ENCODE results near the gene FOXL1.

FOXL1 gene

DNA sequence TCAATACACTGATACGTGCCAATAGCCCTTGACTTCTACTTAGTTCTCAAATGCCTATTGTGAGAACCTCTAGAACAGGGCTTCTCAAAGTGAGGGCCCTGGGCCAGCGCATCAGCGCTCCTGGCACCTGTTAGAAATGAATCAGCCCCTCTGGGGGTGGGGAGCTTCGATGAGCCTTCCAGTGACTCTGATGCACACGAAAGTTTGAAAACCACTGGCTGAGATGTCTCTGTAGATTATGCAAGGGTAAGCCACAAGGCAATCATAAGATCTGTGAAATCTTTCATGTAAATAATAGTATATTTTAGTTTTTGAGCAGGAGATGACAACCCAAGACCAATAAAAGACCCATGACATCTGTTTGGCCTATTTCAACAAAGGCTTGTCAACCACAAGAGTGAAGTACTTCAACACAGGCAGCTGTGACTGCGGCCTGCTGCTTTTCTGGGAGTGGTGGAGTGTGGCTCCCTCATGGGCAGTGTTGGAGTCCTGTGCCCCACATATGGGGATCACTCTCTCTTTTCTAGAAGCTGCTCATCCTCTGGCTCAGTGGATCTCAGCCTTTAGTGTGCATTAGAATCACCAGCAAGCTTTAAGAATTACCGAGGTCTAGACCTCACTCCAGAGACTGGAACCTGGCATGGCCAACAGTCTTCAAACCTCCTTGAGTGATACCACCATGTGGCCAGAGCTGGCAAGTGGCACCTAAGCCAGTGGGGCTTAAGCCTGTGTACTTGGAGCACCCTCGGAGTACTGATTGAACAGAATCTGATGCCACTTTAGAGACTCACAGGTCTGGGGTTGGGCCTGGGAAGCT lies 29.1 kb upstream of the FOXL1 start:
- DNase-seq = no peak

DNA sequence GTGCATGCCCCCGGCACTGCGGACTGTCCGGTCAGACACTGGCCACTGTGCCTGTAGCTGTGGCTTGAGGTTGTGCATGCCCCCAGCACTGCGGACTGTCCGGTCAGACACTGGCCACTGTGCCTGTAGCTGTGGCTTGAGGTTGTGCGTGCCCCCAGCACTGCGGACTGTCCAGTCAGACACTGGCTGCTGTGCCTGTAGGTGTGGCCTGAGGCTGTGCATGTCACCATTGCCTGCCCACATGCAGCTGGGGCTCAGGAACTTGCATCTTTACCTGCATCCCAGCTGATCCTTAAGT lies 28.5 kb upstream of the FOXL1 start:
- no peak for DNase-seq

DNA sequence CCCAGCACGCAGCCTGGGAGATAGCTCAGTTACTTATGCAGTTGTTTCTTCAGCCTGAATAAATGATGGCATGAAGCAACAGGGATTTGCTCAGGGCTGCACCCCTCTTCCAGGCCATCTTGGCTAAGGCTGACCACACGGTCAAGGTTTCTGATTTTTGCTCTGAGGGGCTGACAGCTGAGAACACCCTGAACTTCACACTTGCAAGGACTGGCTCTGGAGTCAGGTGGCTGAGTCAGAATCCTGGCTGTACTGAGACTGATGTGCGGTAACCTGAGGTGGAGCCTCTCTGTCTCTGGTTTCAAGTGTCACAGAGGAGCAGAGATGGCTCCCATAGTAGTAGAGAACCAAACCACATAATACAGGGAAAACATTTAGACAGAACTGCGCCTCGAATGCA lies 28.1 kb upstream of the FOXL1 start:
- DNase-seq = no peak

DNA sequence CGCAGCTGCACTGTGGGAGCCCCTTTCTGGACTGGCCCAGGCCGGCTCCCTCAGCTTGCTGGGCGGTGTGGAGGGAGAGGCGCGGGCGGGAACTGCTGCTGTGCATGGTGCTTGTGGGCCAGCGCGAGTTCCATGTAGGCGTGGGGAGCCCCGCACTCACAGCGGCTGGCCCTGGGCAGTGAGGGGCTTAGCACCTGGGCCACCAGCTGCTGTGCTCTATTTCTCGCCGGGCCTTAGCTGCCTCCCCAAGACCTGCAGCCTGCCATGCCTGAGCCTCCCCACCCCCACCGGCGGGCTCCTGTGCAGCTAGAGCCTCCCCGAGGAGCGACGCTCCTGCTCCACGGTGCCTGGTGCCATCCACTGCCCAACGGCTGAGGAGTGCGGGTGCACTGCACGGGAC lies 25.0 kb upstream of the FOXL1 start:
- DNase-seq = no peak

DNA sequence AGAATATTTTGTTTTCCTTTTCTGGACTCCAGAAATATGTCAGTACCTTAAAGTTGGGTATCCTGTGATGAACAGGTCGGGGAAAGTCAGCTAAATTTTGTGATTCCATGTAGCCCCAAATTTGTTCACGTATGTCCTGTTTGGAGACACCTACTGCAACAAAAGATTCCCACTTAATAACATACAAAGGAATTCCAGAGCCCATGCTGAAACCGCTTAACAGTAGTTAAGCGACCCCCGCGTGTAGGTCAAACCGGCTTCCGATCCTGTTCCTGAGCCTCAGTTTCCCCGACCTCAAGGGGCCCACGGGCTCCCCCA lies 23.8 kb upstream of the FOXL1 start:
- no peak for DNase-seq

DNA sequence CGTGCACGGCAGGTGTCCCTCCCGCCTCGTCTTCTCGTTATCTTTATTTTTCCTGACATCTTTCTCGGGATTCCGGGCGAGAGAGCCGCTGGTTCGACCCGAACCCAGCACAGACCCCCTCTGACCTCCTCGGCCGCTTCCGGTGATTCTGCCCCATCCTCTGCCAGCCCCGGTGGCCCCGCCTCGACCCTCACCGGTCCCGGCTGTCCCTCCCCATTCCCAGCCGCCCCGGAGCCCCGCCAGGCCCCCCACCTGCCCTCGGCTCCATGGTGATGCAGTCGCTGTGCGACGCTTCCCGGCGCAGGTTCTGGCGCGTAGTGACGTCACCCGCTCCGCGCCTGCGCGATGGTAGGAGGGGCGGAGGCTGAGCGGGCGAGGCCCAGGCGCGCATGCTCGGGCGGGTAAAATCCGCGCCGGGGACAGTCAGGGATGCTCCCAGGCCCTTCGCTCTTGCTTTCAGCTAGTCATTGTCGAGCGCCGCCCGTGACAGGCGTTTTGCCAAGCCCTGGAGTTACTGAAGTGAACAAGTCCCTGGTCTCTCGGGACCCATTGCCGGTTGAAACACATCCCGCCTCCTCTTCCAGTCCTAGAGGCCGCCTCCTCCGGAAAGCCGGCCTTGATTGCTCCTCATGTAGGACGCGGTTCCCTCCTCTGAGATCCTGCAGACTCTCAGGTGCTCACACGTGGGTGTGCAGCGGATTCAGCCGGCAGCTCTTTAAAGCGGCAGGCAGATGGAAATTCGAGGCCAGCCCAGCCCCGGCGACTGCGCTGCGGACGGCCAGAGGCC lies 23.2 kb upstream of the FOXL1 start, which contains the start of gene MTHFSD:
TSS of gene MTHFSD (minus strand) at position 319 of the 787 bp plus-strand sequence. CDS start at position 268, 51 bp downstream.
- DNase-seq = peak; percentile 96

DNA sequence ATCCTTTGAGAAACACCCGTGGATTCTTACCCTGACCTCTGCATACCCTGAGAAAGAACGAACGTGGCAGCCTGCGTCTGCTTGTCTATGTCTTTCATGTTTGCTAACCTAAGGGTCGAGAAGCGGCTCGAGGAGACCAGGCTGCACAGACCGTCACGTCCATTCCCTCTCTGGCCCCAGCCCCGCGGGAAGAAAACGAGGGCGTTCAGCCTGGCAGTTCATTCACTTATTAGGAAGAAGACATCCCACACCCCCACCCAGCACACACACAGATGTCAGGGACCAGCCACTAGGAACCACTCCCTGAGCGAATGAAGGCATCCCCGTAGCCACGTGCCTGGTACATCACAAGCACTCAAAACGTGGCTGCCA lies 22.7 kb upstream of the FOXL1 start:
- no peak for DNase-seq

DNA sequence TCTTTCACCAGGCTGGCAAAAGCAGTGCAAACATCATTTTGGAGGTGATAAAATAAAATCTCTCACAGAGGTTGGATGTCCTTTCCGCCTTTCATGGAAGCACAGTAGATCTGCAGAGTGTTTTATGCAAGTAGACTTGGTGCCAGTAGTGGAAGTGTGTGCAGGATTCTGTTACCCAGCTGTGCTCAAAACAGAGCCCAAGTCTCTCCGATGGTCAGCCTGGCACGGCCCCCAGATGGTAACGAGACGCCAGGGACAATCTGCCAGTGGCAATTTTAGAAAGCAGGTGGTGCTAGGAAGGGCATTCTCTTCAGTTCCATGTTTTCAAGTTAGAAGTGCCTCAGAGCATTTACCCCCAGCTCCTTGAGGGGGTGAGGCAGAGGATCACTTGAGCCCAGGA lies 21.8 kb upstream of the FOXL1 start:
- DNase-seq = no peak

DNA sequence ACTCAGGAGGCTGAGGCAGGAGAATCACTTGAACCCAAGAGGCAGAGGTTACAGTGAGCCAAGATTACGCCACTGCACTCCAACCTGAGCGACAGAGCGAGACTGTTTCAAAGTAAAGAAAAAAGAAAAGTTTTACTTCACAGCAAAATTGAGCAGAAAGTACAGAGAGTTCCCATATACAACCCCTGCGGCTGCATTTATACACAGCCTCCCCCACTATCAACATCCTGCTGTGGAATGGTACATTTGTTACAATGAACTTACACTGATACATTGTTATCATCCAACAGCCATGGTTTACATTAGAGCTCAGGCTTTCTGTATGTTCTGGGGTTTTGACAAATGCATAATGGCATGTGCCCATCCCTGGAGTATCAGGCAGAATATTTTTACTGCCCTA lies 20.8 kb upstream of the FOXL1 start:
- DNase-seq = no peak

DNA sequence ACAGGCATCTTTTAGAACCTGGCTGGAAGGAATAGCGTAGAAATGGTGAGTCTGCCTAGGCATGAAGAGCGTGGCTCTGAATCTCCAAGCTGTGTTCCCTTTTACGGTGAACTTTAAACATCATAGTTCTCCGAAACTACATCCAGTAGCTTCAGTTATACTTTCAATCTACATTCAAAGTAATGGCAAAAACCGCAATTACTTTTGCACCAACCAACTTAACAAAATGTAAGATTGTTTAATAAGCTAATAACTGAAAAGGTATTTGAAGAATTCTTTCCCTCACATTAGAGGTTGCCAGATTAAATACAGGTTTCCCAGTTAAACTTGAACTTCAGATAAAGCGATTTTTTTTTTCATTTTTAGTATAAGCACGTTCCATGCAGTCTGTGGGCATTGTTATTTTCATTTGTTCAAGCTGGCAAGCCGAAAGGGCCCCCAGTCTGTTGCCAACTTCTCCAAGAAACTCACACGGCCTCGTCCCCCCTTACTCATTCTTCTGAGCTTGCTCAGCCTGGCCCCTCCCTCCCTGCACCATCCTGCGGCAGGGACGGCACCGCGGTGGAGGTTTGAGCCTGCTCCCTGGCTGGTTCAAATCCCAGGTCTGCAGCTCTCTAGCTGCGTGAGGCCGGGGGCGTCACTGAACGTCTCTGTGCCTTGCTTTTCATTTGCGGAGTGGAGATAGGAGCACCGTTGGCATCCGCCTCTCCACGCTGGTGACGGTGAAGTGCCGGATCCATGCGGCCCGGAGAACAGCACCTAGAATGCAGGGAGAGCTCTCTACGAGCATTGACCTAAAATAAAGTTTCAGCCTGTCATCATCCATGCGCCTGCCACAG lies 19.8 kb upstream of the FOXL1 start:
- DNase-seq = no peak

DNA sequence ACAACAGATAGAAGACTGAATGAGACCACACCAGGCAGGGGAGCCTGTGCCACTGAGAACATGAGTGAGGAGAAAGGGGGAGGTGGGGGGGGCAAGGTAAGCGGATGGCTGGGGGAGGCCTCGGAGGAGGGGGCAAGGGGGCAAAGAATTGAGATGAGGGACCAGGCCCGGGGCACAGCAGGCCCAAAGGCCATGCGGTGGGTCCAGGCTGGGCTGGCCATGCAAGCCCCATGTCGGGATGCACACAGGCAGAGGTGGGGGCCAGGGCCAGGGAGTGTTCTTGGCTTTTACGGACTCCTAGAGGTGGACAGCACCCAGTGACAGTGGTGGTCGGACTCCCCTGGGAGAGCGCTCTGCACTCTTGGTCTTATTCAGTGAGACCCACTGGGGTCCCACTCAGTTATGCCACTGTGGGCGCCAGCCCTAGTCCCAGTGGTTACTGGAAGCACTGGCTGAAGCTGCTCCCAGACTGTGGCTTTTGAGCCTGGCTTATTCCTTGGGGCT lies 18.5 kb upstream of the FOXL1 start:
- no peak for DNase-seq

DNA sequence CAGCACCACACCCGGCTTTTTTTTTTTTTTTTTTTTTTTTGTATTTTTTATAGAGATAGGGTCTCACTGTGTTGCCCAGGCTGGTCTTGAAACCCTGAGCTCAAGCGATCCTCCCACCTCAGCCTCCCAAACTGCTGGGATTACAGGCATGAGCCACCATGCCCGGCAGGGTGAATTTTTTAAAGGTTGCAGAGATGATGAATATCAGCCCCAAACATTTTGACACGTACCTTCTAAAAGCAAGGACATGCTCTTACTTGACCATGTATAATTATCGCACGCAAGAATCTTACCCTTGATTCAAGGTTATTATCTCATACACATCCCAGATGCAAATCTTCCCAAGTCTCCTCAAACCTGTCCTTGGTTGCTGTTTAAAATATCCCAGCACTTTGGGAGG lies 16.0 kb upstream of the FOXL1 start:
- no peak for DNase-seq

DNA sequence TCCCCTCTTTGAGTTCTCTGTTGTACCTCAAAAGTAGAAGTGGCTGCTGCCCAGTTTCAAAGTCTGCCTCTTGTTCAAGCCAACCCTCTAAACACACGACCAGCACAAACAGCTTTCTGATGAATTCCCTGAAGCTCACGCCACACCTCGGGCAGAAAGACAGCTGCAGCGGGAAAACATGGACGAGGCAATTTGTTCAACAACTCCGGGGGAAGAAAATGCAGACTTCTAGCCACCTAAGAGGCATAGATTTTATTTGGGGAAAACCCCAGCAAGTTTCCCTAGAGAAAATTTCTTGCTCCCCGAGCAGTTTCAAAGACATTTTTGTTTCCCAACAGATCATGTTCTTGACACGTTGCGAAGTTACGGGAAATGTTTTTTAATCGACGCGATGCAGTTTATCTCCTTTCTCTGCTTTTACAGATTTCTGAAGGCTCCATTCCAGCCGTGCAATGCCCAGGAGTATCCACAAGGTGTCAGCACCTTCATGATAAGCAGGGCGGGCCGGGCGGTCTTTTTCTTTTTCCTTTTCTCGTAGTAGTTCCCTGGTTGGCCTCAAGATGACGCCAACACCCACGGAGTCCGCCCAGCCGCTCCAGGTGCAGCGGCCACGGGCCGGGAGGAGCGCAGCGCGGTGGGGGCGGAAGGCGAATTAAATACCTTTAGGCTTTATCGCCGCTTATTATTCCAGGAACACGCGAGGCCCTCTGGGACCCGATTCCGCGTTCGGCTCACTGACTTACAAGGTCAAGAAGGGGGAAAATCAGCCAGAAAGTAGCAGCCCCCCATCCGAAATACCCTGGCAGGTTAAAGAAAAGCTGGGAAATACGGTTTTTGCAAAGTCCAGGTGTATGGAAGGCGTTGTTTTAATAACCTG lies 14.6 kb upstream of the FOXL1 start:
- DNase-seq = peak; percentile 87

DNA sequence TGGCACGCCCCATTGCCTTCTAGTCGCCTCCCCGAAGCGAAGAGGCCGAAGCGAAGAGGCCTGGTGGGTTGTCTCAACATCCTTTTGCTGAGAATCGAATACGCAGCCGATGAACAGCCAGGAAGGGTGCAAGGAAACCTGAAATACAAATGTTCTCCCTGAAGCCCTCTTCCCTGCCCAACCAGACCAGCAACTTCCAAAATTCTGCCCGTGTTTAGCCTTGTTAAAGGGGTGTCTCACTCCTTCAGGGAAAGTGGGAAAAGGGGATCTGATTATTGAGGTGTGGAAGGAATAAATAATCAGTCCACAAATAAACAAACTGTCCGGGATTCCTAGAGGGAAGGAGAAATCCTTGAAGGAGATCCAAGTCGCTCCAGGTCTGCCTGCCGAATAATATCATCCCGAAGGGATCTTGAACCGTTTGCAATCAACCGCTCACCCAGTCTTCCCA lies 13.1 kb upstream of the FOXL1 start:
- DNase-seq = no peak

DNA sequence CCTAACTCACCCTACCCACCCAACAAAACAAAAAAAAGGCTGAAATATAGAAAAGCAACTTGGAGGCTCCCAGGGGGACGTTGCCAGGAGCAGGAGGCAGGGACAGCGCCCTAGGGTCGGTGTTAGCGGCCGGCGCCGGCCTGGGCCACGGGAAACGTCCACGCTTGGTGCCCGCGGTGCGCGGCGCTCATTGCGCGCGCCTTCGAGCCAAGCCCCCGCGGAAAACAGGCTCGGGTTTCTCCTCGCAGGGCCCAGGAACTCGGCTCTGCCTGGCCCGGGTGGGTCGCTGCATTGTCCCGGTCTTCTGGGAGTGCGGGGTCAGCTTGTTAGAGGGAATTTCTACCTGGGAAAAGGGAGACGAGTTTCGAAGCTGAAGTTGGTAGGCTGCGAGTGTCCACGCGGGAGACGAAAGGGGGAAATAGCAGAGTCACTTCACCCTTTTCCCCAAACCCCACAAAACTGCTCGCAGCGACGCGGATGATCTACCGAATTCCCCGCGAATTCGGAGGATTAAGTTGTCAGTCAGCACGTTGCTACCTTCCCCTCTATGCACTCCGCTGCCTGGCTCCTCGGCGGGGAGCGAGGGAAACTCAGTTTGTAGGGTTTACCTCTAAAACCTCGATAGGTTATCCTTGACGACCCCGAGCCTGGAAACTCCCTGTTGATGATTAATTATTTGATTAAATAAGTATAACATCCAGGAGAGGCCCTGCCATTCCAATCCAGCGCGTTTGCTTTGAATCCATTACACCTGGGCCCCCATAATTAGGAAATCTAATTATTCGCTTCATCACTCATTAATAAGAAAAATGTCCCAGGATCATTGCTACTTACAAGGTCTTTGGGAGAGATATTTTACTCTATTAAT lies 12.5 kb upstream of the FOXL1 start:
- DNase-seq = no peak

DNA sequence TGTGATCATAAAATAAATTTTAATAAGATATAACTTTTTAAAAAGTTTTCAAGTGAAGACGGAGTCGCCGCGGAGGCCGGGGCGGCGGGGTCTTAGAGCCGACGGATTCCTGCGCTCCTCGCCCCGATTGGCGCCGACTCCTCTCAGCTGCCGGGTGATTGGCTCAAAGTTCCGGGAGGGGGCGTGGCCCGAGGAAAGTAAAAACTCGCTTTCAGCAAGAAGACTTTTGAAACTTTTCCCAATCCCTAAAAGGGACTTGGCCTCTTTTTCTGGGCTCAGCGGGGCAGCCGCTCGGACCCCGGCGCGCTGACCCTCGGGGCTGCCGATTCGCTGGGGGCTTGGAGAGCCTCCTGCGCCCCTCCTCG lies 11.8 kb upstream of the FOXL1 start, which contains the start of gene FOXC2:
TSS of gene FOXC2 (plus strand) at position 229 of the 365 bp plus-strand sequence. CDS start 507 bp downstream, outside the sequence.
- peak; percentile 53 for DNase-seq

DNA sequence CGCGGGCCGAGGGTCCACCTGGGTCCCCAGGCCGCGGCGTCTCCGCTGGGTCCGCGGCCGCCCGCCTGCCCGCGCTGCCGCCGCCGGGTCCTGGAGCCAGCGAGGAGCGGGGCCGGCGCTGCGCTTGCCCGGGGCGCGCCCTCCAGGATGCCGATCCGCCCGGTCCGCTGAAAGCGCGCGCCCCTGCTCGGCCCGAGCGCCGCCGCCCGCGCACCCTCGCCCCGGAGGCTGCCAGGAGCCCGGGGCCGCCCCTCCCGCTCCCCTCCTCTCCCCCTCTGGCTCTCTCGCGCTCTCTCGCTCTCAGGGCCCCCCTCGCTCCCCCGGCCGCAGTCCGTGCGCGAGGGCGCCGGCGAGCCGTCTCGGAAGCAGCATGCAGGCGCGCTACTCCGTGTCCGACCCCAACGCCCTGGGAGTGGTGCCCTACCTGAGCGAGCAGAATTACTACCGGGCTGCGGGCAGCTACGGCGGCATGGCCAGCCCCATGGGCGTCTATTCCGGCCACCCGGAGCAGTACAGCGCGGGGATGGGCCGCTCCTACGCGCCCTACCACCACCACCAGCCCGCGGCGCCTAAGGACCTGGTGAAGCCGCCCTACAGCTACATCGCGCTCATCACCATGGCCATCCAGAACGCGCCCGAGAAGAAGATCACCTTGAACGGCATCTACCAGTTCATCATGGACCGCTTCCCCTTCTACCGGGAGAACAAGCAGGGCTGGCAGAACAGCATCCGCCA lies 11.2 kb upstream of the FOXL1 start:
- DNase-seq = no peak

DNA sequence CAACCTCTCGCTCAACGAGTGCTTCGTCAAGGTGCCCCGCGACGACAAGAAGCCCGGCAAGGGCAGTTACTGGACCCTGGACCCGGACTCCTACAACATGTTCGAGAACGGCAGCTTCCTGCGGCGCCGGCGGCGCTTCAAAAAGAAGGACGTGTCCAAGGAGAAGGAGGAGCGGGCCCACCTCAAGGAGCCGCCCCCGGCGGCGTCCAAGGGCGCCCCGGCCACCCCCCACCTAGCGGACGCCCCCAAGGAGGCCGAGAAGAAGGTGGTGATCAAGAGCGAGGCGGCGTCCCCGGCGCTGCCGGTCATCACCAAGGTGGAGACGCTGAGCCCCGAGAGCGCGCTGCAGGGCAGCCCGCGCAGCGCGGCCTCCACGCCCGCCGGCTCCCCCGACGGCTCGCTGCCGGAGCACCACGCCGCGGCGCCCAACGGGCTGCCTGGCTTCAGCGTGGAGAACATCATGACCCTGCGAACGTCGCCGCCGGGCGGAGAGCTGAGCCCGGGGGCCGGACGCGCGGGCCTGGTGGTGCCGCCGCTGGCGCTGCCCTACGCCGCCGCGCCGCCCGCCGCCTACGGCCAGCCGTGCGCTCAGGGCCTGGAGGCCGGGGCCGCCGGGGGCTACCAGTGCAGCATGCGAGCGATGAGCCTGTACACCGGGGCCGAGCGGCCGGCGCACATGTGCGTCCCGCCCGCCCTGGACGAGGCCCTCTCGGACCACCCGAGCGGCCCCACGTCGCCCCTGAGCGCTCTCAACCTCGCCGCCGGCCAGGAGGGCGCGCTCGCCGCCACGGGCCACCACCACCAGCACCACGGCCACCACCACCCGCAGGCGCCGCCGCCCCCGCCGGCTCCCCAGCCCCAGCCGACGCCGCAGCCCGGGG lies 10.4 kb upstream of the FOXL1 start:
- DNase-seq = no peak

All from activated naive CD4-positive, alpha-beta T cell treated with Interleukin-2 at 50 U/mL for 16 hours (primary cell).